Measurements from ENCODE around the gene SLC35B2. TPM values are rescaled to one million over a fixed set of nuclear protein-coding genes. Genes with fewer than 3 reads are reported as not detected.
A peak's percentile ranks its signal among the peaks of the same experiment; 100 is the strongest.

The SLC35B2 gene
- total RNA-seq, 2 experiments from 2014 or later = 6.4 to 7.0 TPM

- Mint-ChIP-seq H3K27ac (no peak overlapping the region), H3K9me3 (no peaks in the 10 kb centered on the region), H3K4me3 (peak overlapping the region; percentile 72), H3K27me3 (peaks cover 56% of the 10 kb centered on the region), H3K36me3 (ENCODE audit: low read depth) (peaks cover 10% of the 10 kb centered on the region), H3K4me1 (ENCODE audit: low read depth) (peaks cover 31% of the 10 kb centered on the region)
- POLR2A ChIA-PET = interaction anchor here (1.3 to 2.1 kb wide), 3 partner anchors 22 to 45 kb away, joined by 4 to 9 read pairs (median 6); partner anchors contain the start of gene HSP90AB1
- peaks cover 23% of the 10 kb centered on the region for H3K4me1 ChIP-seq (ENCODE audit: insufficient read depth, low read length)
- no peak for ATAC-seq (ENCODE audit: poor library complexity)
- no peak overlapping the region for H3K4me3 ChIP-seq (ENCODE audit: low read length)
- no peak for DNase-seq
- H3K27me3 ChIP-seq (ENCODE audit: control insufficient read depth in 1 of 2, insufficient read depth in 2 of 2, low read length in 2 of 2) = peaks cover 42 to 55% of the 10 kb centered on the region in 2 experiments
- H3K27ac ChIP-seq (ENCODE audit: low read depth in 1 of 2, low read length in 2 of 2) = no peak overlapping the region
- intact Hi-C loops (cut with DNase I, micrococcal nuclease) = loop anchor here (1.0 to 10.0 kb wide), 5 partner anchors 35 to 695 kb away; partner anchors contain the start of genes CDC5L (in 1 of the 2), POLH (in 1 of the 2) and XPO5 (in 1 of the 2)
- H3K36me3 ChIP-seq (ENCODE audit: insufficient read depth, low read length) = no peaks in the 10 kb centered on the region
- TF ChIP-seq CTCF (IDR thresholded peaks at IDR 0.05) = no peak
- CTCF ChIA-PET = interaction anchor here (1.1 to 4.2 kb wide), 6 partner anchors 13 to 43 kb away, joined by 3 to 25 read pairs (median 6); partner anchors contain the start of genes AARS2 and SLC35B2
- H3K9me3 ChIP-seq (ENCODE audit: control insufficient read depth in 1 of 2, insufficient read depth in 1 of 2, low read length in 2 of 2) = no peaks in the 10 kb centered on the region
Observed at GRCh38 chr6:44269178-44269920, 12.0 kb upstream of the SLC35B2 start.

- CTCF ChIA-PET = interaction anchor here (0.7 to 4.2 kb wide), 14 partner anchors 12 to 141 kb away, joined by 3 to 25 read pairs (median 4); partner anchors contain the start of genes AARS2, MRPL14, SLC35B2 and TMEM63B
- POLR2A ChIA-PET = interaction anchor here (0.5 to 2.1 kb wide), 4 partner anchors 13 to 1486 kb away, joined by 3 to 9 read pairs (median 4); partner anchors contain the start of genes AARS2, BICRAL and HSP90AB1
- ATAC-seq (ENCODE audit: poor library complexity) (peak; percentile 33), DNase-seq (peak in 13 of 14 experiments; percentile 38 to 86 (median 56))
- peaks cover 37 to 43% of the 10 kb centered on the region in 2 experiments for H3K27me3 ChIP-seq (ENCODE audit: control insufficient read depth in 1 of 2, insufficient read depth in 2 of 2, low read length in 2 of 2)
- intact Hi-C loops (cut with DNase I, micrococcal nuclease) = loop anchor here (1.0 to 10.0 kb wide), 6 partner anchors 36 to 693 kb away; partner anchors contain the start of genes CDC5L (in 1 of the 2), POLH (in 1 of the 2) and XPO5 (in 1 of the 2)
- H3K4me3 Mint-ChIP-seq = peak overlapping the region; percentile 80
- no peaks in the 10 kb centered on the region for H3K36me3 ChIP-seq (ENCODE audit: insufficient read depth, low read length)
- H3K4me1 ChIP-seq (ENCODE audit: insufficient read depth, low read length) = peaks cover 35% of the 10 kb centered on the region
- peaks cover 15% of the 10 kb centered on the region for H3K36me3 Mint-ChIP-seq (ENCODE audit: low read depth)
- H3K4me1 Mint-ChIP-seq (ENCODE audit: low read depth) = peaks cover 43% of the 10 kb centered on the region
- peaks cover 46% of the 10 kb centered on the region for H3K27me3 Mint-ChIP-seq
- peak; percentile 89 for TF ChIP-seq CTCF (IDR thresholded peaks at IDR 0.05)
- H3K9me3 ChIP-seq (ENCODE audit: control insufficient read depth in 1 of 2, insufficient read depth in 1 of 2, low read length in 2 of 2) = no peaks in the 10 kb centered on the region
- H3K27ac ChIP-seq (ENCODE audit: low read depth in 1 of 2, low read length in 2 of 2) = no peak overlapping the region
- H3K27ac Mint-ChIP-seq = peak overlapping the region; percentile 76
- H3K4me3 ChIP-seq (ENCODE audit: low read length) = no peak overlapping the region
- no peaks in the 10 kb centered on the region for H3K9me3 Mint-ChIP-seq
Observed at GRCh38 chr6:44268095-44268628, 10.8 kb upstream of the SLC35B2 start.

GRCh38 chr6:44267252-44267651 lies 9.9 kb upstream of the SLC35B2 start:
- DNase-seq = no peak
- intact Hi-C loops (cut with DNase I, micrococcal nuclease) = loop anchor here (2.0 to 10.0 kb wide), 5 partner anchors 46 to 692 kb away; partner anchors contain the start of genes AARS2 (in 1 of the 2), CDC5L (in 1 of the 2), POLH (in 1 of the 2) and XPO5 (in 1 of the 2)
- H3K27me3 Mint-ChIP-seq = peaks cover 37% of the 10 kb centered on the region
- H3K4me1 Mint-ChIP-seq (ENCODE audit: low read depth) = peaks cover 52% of the 10 kb centered on the region
- H3K4me3 Mint-ChIP-seq = peak overlapping the region; percentile 75
- peaks cover 3% of the 10 kb centered on the region for H3K36me3 ChIP-seq (ENCODE audit: insufficient read depth, low read length)
- TF ChIP-seq CTCF (IDR thresholded peaks at IDR 0.05) = no peak
- POLR2A ChIA-PET = interaction anchor here (0.5 to 2.1 kb wide), 2 partner anchors 20 to 1412 kb away, joined by 3 to 9 read pairs; partner anchors contain the start of gene HSP90AB1
- CTCF ChIA-PET = interaction anchor here (1.5 to 4.2 kb wide), 4 partner anchors 38 to 71 kb away, joined by 6 to 25 read pairs (median 18); partner anchors contain the start of gene AARS2
- H3K4me1 ChIP-seq (ENCODE audit: insufficient read depth, low read length) = peaks cover 44% of the 10 kb centered on the region
- no peaks in the 10 kb centered on the region for H3K9me3 ChIP-seq (ENCODE audit: control insufficient read depth in 1 of 2, insufficient read depth in 1 of 2, low read length in 2 of 2)
- no peak overlapping the region for H3K27ac ChIP-seq (ENCODE audit: low read depth in 1 of 2, low read length in 2 of 2)
- H3K9me3 Mint-ChIP-seq = no peaks in the 10 kb centered on the region
- peak overlapping the region; percentile 31 for H3K27ac Mint-ChIP-seq
- ATAC-seq (ENCODE audit: poor library complexity) = no peak
- no peak overlapping the region for H3K4me3 ChIP-seq (ENCODE audit: low read length)
- peaks cover 28 to 35% of the 10 kb centered on the region in 2 experiments for H3K27me3 ChIP-seq (ENCODE audit: control insufficient read depth in 1 of 2, insufficient read depth in 2 of 2, low read length in 2 of 2)
- H3K36me3 Mint-ChIP-seq (ENCODE audit: low read depth) = peaks cover 21% of the 10 kb centered on the region
